MM.1S (cell line): ENCODE measurements around the gene HOOK2.

Experiments used
- CTCF ChIP-seq: fragments of 300-600 bp; sonication (generic); IDR thresholded peaks from 2 replicates; pipeline ENCODE4 v1.5.1; 2016; ENCODE audit warnings: antibody characterized with exemption, low read length, mixed read lengths
- EZH2 ChIP-seq: fragments of 300-600 bp; sonication (generic); optimal IDR thresholded peaks from 2 replicates; pipeline ENCODE3; 2017; ENCODE audit warnings: low read depth, mild to moderate bottlenecking, antibody characterized with exemption, low read length, mixed read lengths
- EZH2phosphoT487 ChIP-seq: fragments of 300-600 bp; sonication (generic); IDR thresholded peaks from 2 replicates; pipeline ENCODE4 v1.6.1; 2018; ENCODE audit warnings: antibody characterized with exemption, low read length

GRCh38 chr19:12773571-12773970 lies 1.8 kb downstream of the HOOK2 start:
- peak; percentile 38 for TF ChIP-seq CTCF
- TF ChIP-seq EZH2: no peak
- TF ChIP-seq EZH2phosphoT487: no peak
